Measurements from ENCODE around the gene TAF8. TPM values are rescaled to one million over a fixed set of nuclear protein-coding genes. Genes with fewer than 3 reads are reported as not detected.

The TAF8 gene
- polyA plus RNA-seq, 1 donor (not counting 4 experiments of a cell fraction or from before 2014, with no cell fraction given), result 15.9 TPM

GRCh38 chr6:42012501-42013133, 37.7 kb upstream of the TAF8 start:
- Histone ChIP-seq H3K4me3 (ENCODE audit: control insufficient read depth in 2 of 3, extremely low read depth in 1 of 3, insufficient read depth in 2 of 3, low read depth in 1 of 3, low read length in 3 of 3) (no peak overlapping the region), H3K4me2 (ENCODE audit: control insufficient read depth, extremely low read depth, insufficient read depth, low read depth, low read length) (no peak overlapping the region), H3K9me3 (ENCODE audit: control insufficient read depth, low read depth, low read length) (no peaks in the 10 kb centered on the region), H3K36me3 (ENCODE audit: control insufficient read depth in 2 of 2, extremely low read depth in 1 of 2, insufficient read depth in 2 of 2, low read length in 2 of 2) (no peaks in the 10 kb centered on the region), H3K9me1 (ENCODE audit: control insufficient read depth, extremely low read depth, insufficient read depth, low read length) (no peaks in the 10 kb centered on the region), H3K27ac (ENCODE audit: control insufficient read depth, insufficient read depth, low read length) (no peak overlapping the region), H3K9ac (ENCODE audit: control insufficient read depth, extremely low read depth, insufficient read depth, low read length) (no peak overlapping the region), H3K4me1 (ENCODE audit: control insufficient read depth, extremely low read depth, insufficient read depth, low read length) (peaks cover 17% of the 10 kb centered on the region), H4K20me1 (ENCODE audit: control insufficient read depth, extremely low read depth, insufficient read depth, low read length) (no peaks in the 10 kb centered on the region), H3K79me2 (ENCODE audit: control insufficient read depth, insufficient read depth, low read length) (no peaks in the 10 kb centered on the region), H2AFZ (ENCODE audit: control insufficient read depth, low read length) (no peak overlapping the region), H3K27me3 (ENCODE audit: control insufficient read depth, extremely low read depth, insufficient read depth, low read length) (no peaks in the 10 kb centered on the region)
- dilution Hi-C loops (cut with MboI; ENCODE audit: extremely low pct_ligation_motif_present, low sequenced_read_pairs), result no loop called here
- DNase-seq (ENCODE audit: low read depth, low spot score), result no peak
- TF ChIP-seq CTCF (optimal IDR thresholded peaks at IDR 0.05 in 1 of 3, IDR thresholded peaks at IDR 0.05 in 1 of 3, conservative IDR thresholded peaks at IDR 0.05 in 1 of 3; ENCODE audit: extremely low read depth in 1 of 3, insufficient read depth in 2 of 3, low read length in 3 of 3) (no peak), EZH2 (IDR thresholded peaks at IDR 0.05; ENCODE audit: low read length) (no peak)
- no peak for FAIRE-seq

- Histone ChIP-seq H3K79me2 (ENCODE audit: control insufficient read depth, insufficient read depth, low read length) (no peaks in the 10 kb centered on the region), H2AFZ (ENCODE audit: control insufficient read depth, low read length) (no peak overlapping the region), H3K27ac (ENCODE audit: control insufficient read depth, insufficient read depth, low read length) (no peak overlapping the region), H4K20me1 (ENCODE audit: control insufficient read depth, extremely low read depth, insufficient read depth, low read length) (no peaks in the 10 kb centered on the region), H3K4me2 (ENCODE audit: control insufficient read depth, extremely low read depth, insufficient read depth, low read depth, low read length) (no peak overlapping the region), H3K9me1 (ENCODE audit: control insufficient read depth, extremely low read depth, insufficient read depth, low read length) (no peaks in the 10 kb centered on the region), H3K9ac (ENCODE audit: control insufficient read depth, extremely low read depth, insufficient read depth, low read length) (no peak overlapping the region), H3K4me3 (ENCODE audit: control insufficient read depth in 2 of 3, extremely low read depth in 1 of 3, insufficient read depth in 2 of 3, low read depth in 1 of 3, low read length in 3 of 3) (no peak overlapping the region), H3K27me3 (ENCODE audit: control insufficient read depth, extremely low read depth, insufficient read depth, low read length) (no peaks in the 10 kb centered on the region), H3K36me3 (ENCODE audit: control insufficient read depth in 2 of 2, extremely low read depth in 1 of 2, insufficient read depth in 2 of 2, low read length in 2 of 2) (no peaks in the 10 kb centered on the region), H3K9me3 (ENCODE audit: control insufficient read depth, low read depth, low read length) (no peaks in the 10 kb centered on the region), H3K4me1 (ENCODE audit: control insufficient read depth, extremely low read depth, insufficient read depth, low read length) (peaks cover 17% of the 10 kb centered on the region)
- DNase-seq (ENCODE audit: low read depth, low spot score) (no peak), FAIRE-seq (no peak)
- TF ChIP-seq EZH2 (IDR thresholded peaks at IDR 0.05; ENCODE audit: low read length), result no peak
- TF ChIP-seq CTCF (optimal IDR thresholded peaks at IDR 0.05 in 1 of 3, IDR thresholded peaks at IDR 0.05 in 1 of 3, conservative IDR thresholded peaks at IDR 0.05 in 1 of 3; ENCODE audit: extremely low read depth in 1 of 3, insufficient read depth in 2 of 3, low read length in 3 of 3), result no peak
- dilution Hi-C loops (cut with MboI; ENCODE audit: extremely low pct_ligation_motif_present, low sequenced_read_pairs), result no loop called here
Observed at GRCh38 chr6:42013134-42013516, 37.2 kb upstream of the TAF8 start.
